Measurements from ENCODE around the gene MRPS27. TPM values are rescaled to one million over a fixed set of nuclear protein-coding genes. Genes with fewer than 3 reads are reported as not detected.

Gene MRPS27
- total and polyA plus RNA-seq, 10 donors, result 23.5 to 55.5 (median 42.6) TPM

- peaks cover 0 to 100% (median 70%) of the 10 kb centered on the region in 6 donors for H3K36me3 ChIP-seq
Measured at GRCh38 chr5:72224946-72225463, 95.0 kb downstream of the MRPS27 start.

GRCh38 chr5:72223371-72223770 is 96.7 kb downstream of the MRPS27 start:
- TF ChIP-seq POLR2AphosphoS5 (IDR thresholded peaks at IDR 0.05) (no peak), CTCF (IDR thresholded peaks at IDR 0.05 in 8 of 11, conservative IDR thresholded peaks at IDR 0.05 in 3 of 11) (no peak), POLR2A (IDR thresholded peaks at IDR 0.05) (no peak)
- 95 to 99% (median 98%) methylated on average over 4 of the region's 4 CpGs for WGBS, 5 donors
- Histone ChIP-seq H3K4me3 (no peak overlapping the region), H3K27me3 (replicated peaks in 1 of 7) (no peaks in the 10 kb centered on the region), H3K36me3 (peaks cover 0 to 100% (median 84%) of the 10 kb centered on the region in 6 donors), H3K9me3 (no peaks in the 10 kb centered on the region), H3K4me1 (no peaks in the 10 kb centered on the region), H3K27ac (no peak overlapping the region)
- intact Hi-C loops (cut with DNase I; ENCODE audit: low total_unique reads), result no loop called here
- DNase-seq, result no peak

More at GRCh38 chr5:72224946-72225463, 95.0 kb downstream of the MRPS27 start:
- Histone ChIP-seq H3K4me1 (no peaks in the 10 kb centered on the region), H3K4me3 (no peak overlapping the region), H3K27ac (no peak overlapping the region), H3K27me3 (replicated peaks in 1 of 7) (no peaks in the 10 kb centered on the region), H3K9me3 (no peaks in the 10 kb centered on the region)
- DNase-seq, result no peak
- TF ChIP-seq POLR2A (IDR thresholded peaks at IDR 0.05), result no peak
- TF ChIP-seq POLR2AphosphoS5 (IDR thresholded peaks at IDR 0.05), result no peak
- TF ChIP-seq CTCF (IDR thresholded peaks at IDR 0.05 in 8 of 11, conservative IDR thresholded peaks at IDR 0.05 in 3 of 11), result no peak
- intact Hi-C loops (cut with DNase I; ENCODE audit: low total_unique reads), result no loop called here
- 87 to 92% (median 89%) methylated on average over 3 of the region's 3 CpGs for WGBS, 5 donors

- H3K4me3 ChIP-seq, result no peak overlapping the region
- intact Hi-C loops (cut with DNase I; ENCODE audit: low total_unique reads), result no loop called here
- peaks cover 0 to 100% (median 87%) of the 10 kb centered on the region in 6 donors for H3K36me3 ChIP-seq
- no peaks in the 10 kb centered on the region for H3K27me3 ChIP-seq (replicated peaks in 1 of 7)
- no peak overlapping the region for H3K27ac ChIP-seq
- no peaks in the 10 kb centered on the region for H3K9me3 ChIP-seq
- no peaks in the 10 kb centered on the region for H3K4me1 ChIP-seq
- no peak for DNase-seq
- TF ChIP-seq CTCF (IDR thresholded peaks at IDR 0.05 in 8 of 11, conservative IDR thresholded peaks at IDR 0.05 in 3 of 11) (no peak), POLR2A (IDR thresholded peaks at IDR 0.05) (no peak), POLR2AphosphoS5 (IDR thresholded peaks at IDR 0.05) (no peak)
- WGBS, 5 donors, result 67 to 97% (median 75%) methylated on average over 1 of the region's 1 CpG
Measured at GRCh38 chr5:72222521-72222920, 97.5 kb downstream of the MRPS27 start.

- no peak for DNase-seq
Measured at GRCh38 chr5:72221541-72221940, 98.5 kb downstream of the MRPS27 start.

More at GRCh38 chr5:72221541-72221940, 98.5 kb downstream of the MRPS27 start:
- TF ChIP-seq CTCF (IDR thresholded peaks at IDR 0.05 in 8 of 11, conservative IDR thresholded peaks at IDR 0.05 in 3 of 11), result no peak
- TF ChIP-seq POLR2A (IDR thresholded peaks at IDR 0.05), result no peak
- no peak for TF ChIP-seq POLR2AphosphoS5 (IDR thresholded peaks at IDR 0.05)
- peaks cover 0 to 100% (median 82%) of the 10 kb centered on the region in 6 donors for H3K36me3 ChIP-seq
- intact Hi-C loops (cut with DNase I; ENCODE audit: low total_unique reads), result no loop called here
- H3K27me3 ChIP-seq (replicated peaks in 1 of 7), result no peaks in the 10 kb centered on the region
- WGBS, 5 donors, result 81 to 97% (median 89%) methylated on average over 4 of the region's 4 CpGs
- no peak overlapping the region for H3K4me3 ChIP-seq
- H3K4me1 ChIP-seq, result no peaks in the 10 kb centered on the region
- H3K27ac ChIP-seq, result no peak overlapping the region
- H3K9me3 ChIP-seq, result no peaks in the 10 kb centered on the region

Measured in spleen (tissue), 11 donors.